Activated naive CD4-positive, alpha-beta T cell treated with Interleukin-2 at 50 U/mL for 16 hours (primary cell): ENCODE results near the gene C2CD3.
A peak's percentile ranks its signal among the peaks of the same experiment; 100 is the strongest.
"Not testable (repeated sequence)": the region's sequence is repeated elsewhere in the genome, so short reads cannot be mapped to it uniquely, and the experiment has no call there.

Source experiments
- DNase-seq: peaks from one replicate; pipeline ENCODE4 v3.0.0-alpha.2; 2020

The C2CD3 gene

GRCh38 chr11:74001822-74002286 lies 168.9 kb downstream of the C2CD3 start:
- DNase-seq, result no peak

DNA sequence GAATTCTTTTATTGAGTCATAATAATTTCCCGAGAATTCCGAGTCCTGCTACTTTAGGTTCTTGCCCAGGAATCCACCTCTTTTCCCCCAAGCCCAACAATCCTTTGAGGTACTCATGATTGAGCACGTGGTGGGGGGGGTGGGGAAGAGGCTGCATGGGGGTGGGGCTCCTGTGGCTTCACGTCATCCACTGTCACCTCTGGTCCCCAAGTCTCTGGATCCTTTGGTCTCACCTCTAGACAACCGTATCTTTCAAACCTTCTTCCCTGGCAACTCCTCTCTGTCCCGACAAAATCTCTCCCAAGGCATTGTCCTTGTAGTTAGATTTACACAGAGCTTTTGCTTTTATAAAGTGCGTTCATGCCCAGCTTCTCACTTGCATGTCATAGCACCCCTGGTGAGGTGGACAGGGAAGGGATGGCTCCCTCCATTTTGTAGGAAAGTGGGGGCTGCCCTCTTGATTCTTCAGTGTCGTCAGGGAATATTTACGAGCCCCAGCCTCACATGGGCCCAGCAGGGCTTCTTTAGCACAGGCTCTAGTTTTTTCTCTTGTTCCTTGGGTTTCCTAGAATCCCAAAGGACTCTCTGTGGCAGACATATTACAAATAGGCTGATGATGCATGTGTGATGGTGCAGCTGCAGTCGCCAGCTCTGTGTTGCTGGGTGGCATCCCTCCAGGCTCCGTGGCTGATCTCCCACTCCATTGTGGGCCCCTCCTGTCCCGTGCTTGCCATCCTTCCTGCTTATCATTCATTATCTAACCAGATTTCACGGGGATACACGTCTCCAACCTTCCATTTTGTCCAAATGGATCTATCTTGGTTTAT lies 170.3 kb downstream of the C2CD3 start:
- DNase-seq, result no peak

DNA sequence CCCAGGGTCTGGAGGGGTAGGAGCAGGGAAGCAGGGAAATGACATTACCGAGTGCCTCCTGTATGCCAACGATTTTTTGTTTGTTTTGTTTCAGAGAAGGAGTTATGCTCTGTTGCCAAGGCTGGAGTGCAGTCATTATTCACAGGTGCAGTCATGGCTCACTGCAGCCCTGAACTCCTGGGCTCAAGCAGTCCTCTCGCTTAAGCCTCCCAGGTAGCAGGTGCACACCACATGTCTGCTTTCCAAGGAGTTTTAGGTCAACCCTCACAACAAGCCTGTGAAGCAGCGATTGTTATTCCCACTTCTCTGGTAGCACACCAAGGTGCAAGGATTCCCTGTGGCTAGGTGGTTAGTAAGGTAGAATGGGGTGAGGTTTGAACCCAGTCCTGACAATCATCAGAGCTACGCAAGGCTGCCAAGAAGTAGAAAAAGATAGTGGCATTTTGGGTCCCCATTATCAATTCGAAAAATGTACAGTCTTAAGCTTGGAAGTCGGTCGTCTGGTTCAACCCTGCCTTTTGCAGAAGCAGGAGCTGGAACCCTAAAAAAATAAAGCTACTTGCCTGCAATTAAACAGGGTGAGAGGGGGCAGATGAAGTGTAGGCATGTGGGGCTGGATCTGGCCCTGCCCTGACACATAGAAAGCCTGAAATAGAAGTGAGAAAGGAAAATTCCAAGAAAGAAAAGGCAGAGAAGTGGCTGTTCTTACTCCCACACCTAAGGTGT lies 171.1 kb downstream of the C2CD3 start:
- DNase-seq, result no peak

GRCh38 chr11:73998846-73999575 lies 171.8 kb downstream of the C2CD3 start:
- no peak for DNase-seq

DNA sequence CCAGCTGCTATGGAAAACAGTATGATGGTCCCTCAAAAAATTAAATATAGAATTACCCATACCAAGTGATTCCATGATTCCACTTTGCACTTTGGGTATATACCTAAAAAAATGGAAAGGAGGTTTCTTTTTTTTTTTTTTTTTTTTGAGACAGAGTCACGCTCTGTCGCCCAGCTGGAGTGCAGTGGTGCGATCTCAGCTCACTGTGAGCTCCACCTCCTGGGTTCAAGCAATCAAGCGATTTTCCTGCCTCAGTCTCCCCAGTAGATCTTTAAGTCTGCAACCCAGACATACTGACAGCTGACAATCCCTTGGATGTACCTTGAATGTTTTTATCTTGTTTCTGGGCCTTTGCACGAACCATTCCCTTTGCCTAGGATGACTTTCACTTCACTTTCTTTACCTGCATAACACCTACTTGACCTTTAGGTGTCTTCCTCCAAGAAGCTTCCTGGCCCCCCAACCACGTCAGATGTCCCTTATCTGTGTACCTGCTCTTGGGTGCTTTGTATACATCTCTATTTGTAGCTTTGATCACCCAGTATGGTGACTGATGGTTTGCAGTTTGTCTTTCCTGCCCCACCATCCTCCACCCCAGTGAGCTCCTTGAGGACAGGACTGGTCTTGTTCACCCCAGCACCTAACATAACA lies 173.6 kb downstream of the C2CD3 start:
- DNase-seq, result no peak

GRCh38 chr11:73996161-73996747 lies 174.5 kb downstream of the C2CD3 start:
- peak; percentile 7 for DNase-seq

- DNase-seq, result peak; percentile 12
Measured at GRCh38 chr11:73995731-73996130, 175.1 kb downstream of the C2CD3 start.

GRCh38 chr11:73995247-73995646 lies 175.6 kb downstream of the C2CD3 start:
- peak; percentile 1 for DNase-seq

DNA sequence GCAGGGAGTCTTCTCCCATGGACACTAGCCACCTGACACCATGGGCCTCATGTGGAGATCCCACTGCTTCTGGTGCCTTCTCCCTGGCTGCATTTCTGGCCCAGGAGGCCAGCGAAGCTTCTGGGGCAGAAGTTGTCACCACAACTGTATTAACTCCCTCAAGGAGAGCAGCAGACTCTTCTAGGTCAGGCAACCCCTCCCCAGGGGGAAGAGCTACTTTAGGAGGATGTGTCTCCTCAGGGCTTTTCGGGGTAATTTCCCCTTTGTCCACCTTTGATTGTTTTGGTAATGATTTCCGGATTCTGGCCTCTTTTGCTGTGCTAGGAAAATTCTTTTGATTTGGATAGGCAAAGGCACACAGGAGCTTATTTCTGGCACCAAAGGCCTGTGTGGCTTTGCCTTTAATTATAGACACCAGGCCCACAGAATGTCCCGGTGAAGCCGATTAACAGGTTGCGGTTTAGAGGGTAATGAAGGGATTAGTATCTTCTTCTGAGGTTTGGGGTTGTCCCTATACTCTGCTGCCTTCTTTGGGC lies 179.3 kb downstream of the C2CD3 start:
- peak; percentile 6 for DNase-seq

GRCh38 chr11:73990730-73991129 lies 180.1 kb downstream of the C2CD3 start:
- DNase-seq, result no peak

GRCh38 chr11:73989156-73989555 lies 181.6 kb downstream of the C2CD3 start:
- DNase-seq, result peak; percentile 1

GRCh38 chr11:73988227-73988626 lies 182.6 kb downstream of the C2CD3 start:
- no peak for DNase-seq

- not testable (repeated sequence) for DNase-seq
Measured at GRCh38 chr11:73985661-73986060, 185.1 kb downstream of the C2CD3 start.

- no peak for DNase-seq
Measured at GRCh38 chr11:73983741-73984538, 186.9 kb downstream of the C2CD3 start.

DNA sequence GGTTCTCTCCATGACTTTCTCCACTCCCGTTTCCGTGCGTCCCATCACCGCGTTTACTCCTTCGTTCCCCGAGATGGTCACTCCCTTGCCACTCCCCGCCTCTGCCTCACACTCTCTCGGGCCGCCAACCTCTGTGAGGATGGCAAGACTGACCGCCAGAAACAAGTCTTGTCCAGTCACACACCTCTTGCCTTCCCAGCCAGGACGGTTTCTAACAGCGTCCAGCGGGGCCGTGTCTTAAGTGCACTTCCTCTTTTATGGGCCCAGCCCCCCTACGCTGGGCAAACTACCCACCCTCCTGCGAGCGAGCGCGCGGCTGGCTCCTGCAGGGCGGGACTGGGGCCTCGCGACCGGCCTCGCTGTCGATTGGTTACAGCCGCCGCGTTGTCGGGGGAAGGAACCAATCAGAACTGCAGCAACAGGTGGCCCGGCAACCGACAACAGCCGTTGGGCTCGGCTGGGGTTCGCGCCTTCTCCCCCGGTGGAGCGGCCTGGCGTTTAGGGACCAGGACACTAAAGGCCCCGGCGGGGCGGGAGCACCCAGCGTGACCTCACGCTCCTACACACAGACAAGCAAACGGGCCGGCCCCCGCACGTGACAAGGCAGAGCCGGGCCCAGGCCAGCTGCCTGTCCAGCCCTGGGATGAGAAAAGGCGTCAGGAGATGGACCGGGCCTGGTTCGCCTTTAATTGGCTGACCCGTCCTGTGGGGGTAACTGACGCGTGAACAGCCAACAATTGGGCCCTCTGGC lies 187.6 kb downstream of the C2CD3 start:
- peak; percentile 94 for DNase-seq

DNA sequence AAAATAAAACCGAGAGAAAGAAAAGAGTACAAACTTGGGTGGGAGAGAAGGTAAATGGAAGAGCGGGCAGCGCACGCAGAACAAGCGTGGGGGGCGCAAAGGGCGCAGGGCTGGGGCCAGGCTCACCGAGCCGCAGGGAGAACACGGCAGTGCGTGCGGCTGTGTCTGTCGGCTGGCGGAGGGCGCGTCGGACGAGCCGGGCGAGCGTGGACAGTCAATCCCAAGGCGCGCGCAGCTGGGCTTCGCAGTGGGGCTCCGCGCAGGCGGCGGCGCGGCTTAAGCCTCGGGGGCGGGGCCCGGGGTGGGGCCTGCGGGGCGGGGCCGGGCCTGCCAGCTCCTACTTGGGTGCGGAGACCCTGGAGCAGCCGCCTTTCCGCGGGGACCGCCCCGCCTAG lies 188.2 kb downstream of the C2CD3 start, which contains the start of gene UCP2:
UCP2 (minus strand) TSS at position 249 of the 395 bp plus-strand sequence. CDS start 4,465 bp downstream, outside the sequence.
- peak; percentile 85 for DNase-seq

DNA sequence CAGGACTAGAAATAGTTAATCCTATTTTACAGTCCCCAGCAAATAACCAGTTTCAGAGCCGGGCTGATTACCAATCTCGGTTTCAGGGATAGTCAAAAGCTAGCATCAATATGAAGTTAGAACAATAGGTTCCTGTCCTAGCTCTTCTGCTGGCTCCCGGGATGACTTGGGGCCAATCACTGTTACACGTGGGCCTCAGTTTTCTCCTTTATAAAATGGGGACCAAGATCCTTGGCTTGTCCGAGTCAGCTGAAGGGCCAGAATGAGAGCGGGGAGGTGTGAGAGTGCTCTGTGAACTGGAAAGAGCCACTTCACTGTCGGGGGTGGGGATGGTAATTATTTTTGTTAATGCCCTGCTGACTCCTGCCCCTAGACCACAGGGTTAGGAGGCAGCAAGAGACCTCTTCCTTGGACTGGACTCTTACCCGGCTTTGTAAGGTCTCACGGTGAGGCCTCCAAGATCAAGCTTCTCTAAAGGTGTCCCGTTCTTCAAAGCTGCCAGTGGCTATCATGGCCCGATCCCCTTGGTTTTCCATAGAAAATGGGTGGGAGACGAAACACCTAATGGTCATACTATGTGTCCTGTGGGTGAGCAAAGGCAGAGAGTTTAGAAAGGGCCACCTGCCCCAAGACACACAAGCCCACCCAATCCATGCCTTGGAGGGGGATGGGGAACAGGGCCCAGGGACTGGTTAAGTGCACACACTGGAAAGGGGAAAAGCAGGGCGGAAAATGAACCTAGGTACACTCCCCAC lies 189.6 kb downstream of the C2CD3 start:
- DNase-seq, result no peak

DNA sequence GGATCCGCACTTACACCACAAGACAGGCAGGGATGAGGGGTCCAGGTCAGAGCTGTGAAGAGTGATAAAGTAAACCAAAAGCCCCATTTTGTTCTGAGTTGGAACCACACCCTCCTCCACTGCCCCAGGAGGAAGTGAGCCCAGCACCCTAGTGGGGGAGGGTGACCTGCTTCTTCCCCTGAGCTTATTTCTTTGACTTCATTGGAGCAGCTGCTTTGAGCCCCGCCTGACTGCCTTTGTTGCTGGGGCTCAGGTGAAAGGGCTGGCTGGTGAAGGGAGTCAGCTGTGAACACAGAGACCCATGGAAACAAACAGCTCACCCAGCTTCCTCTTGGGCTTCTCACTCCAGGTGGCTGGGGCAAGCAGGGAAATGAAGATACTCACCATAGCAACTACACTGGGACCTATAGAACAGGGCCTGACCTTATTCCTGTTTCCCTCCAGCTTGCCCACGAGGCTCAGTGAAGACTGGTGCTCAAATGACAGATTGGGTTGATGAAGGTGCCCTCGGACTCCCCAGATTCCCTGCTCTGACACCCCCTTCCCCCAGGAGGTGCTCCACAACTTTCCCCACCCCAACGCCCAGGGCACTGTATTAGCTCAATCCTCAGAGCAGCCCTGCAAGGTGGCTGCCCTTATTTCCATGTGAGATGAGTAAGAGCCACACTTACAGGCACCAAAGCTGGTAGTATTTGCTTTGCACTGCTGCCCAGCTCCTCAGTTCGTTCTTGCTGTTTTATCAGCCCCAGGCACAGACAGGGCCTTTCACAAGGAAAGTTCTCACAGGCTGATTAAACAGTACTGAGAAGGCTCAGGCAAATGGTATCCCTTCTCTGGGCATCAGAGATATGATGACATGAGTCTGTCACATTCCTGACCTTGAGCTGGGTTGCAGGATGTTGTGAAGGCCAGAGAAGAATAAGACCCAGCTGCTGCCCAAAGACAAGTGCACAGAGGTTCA lies 190.5 kb downstream of the C2CD3 start:
- peak; percentile 72 for DNase-seq
